Breast epithelium (tissue), 3 donors: ENCODE results near the gene QRICH2.

Source experiments
- POLR2AphosphoS5 ChIP-seq, 3 donors: sonication (generic); formaldehyde crosslinking; IDR thresholded peaks; one replicate each; pipeline ENCODE4 v1.6.1; 2017; ENCODE audit warnings: antibody characterized with exemption in 3 of 3
- TF ChIP-seq, protein P1 (sequence below), 3 donors: fragments of 450-650 bp; IDR thresholded peaks; one replicate each; pipeline ENCODE4 v1.5.1; 2016 to 2017; ENCODE audit warnings: antibody characterized with exemption in 3 of 3, mild to moderate bottlenecking in 3 of 3, moderate library complexity in 3 of 3

- TF ChIP-seq POLR2AphosphoS5 (IDR thresholded peaks at IDR 0.05) = no peak
- TF ChIP-seq, protein P1, sequence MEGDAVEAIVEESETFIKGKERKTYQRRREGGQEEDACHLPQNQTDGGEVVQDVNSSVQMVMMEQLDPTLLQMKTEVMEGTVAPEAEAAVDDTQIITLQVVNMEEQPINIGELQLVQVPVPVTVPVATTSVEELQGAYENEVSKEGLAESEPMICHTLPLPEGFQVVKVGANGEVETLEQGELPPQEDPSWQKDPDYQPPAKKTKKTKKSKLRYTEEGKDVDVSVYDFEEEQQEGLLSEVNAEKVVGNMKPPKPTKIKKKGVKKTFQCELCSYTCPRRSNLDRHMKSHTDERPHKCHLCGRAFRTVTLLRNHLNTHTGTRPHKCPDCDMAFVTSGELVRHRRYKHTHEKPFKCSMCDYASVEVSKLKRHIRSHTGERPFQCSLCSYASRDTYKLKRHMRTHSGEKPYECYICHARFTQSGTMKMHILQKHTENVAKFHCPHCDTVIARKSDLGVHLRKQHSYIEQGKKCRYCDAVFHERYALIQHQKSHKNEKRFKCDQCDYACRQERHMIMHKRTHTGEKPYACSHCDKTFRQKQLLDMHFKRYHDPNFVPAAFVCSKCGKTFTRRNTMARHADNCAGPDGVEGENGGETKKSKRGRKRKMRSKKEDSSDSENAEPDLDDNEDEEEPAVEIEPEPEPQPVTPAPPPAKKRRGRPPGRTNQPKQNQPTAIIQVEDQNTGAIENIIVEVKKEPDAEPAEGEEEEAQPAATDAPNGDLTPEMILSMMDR (IDR thresholded peaks at IDR 0.05) = no peak
Measured at GRCh38 chr17:76254275-76254674, 53.8 kb downstream of the QRICH2 start.
